ENCODE measurements around the gene LIMK1.
"Not testable (repeated sequence)": the region's sequence is repeated elsewhere in the genome, so short reads cannot be mapped to it uniquely, and the experiment has no call there.

The LIMK1 gene

DNA sequence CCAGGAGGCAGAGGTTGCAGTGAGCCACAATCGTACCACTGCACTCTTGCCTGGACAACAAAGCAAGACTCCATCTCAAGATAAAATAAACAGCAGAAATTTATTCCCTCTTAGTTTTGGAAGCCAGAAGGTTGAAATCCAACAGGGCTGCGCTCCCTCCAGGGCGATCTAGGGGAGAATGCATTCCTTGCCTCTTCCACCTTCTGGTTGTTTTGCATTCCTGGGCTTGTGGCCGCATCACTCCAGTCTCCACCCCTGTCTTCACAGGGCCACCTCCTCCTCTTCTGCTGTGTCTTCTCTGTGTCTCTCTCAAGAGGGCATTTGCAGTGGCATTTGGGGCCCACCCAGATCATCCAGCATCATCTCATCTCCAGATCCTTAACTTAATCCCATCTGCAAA is 36.2 kb downstream of the LIMK1 start:
- Mint-ChIP-seq H3K9me3 (no peaks in the 10 kb centered on the region), H3K4me3 (no peak overlapping the region), H3K4me1 (no peaks in the 10 kb centered on the region), H3K27ac (no peak overlapping the region), H3K36me3 (peaks cover 48% of the 10 kb centered on the region)
- ATAC-seq (no peak), DNase-seq (ENCODE audit: low spot score in 2 of 2) (no peak)

DNA sequence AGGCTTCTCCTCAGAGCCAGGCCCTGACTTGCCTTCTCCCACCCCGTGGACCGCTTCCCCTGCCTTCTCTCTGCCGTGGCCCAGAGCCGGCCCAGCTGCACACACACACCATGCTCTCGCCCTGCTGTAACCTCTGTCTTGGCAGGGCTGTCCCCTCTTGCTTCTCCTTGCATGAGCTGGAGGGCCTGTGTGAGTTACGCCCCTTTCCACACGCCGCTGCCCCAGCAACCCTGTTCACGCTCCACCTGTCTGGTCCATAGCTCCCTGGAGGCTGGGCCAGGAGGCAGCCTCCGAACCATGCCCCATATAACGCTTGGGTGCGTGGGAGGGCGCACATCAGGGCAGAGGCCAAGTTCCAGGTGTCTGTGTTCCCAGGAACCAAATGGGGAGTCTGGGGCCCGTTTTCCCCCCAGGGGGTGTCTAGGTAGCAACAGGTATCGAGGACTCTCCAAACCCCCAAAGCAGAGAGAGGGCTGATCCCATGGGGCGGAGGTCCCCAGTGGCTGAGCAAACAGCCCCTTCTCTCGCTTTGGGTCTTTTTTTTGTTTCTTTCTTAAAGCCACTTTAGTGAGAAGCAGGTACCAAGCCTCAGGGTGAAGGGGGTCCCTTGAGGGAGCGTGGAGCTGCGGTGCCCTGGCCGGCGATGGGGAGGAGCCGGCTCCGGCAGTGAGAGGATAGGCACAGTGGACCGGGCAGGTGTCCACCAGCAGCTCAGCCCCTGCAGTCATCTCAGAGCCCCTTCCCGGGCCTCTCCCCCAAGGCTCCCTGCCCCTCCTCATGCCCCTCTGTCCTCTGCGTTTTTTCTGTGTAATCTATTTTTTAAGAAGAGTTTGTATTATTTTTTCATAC is 38.0 kb downstream of the LIMK1 start:
- no peak for ATAC-seq
- no peak for DNase-seq (ENCODE audit: low spot score in 2 of 2)
- Mint-ChIP-seq H3K4me1 (no peaks in the 10 kb centered on the region), H3K4me3 (no peak overlapping the region), H3K9me3 (no peaks in the 10 kb centered on the region), H3K36me3 (peaks cover 41% of the 10 kb centered on the region), H3K27ac (peak overlapping the region; percentile 67)

DNA sequence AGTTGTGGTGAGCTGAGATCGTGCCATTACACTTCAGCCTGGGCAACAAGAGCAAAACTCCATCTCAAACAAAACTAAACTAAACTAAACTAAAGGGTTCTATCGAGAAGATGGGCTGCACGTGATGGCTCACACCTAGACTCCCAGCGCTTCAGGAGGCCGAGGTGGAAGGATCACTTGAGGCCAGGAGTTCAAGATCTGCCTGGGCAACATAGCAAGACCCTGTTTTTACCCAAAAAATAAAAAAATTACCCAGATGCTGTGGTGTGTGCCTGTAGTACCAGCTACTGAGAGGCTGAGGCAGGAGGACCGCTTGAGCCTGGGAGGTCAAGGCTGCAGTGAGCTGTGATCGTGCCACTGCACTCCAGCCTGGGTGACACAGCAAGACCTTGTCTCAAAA is 40.3 kb downstream of the LIMK1 start:
- DNase-seq (ENCODE audit: low spot score in 2 of 2); H3K27ac Mint-ChIP-seq; H3K4me3 Mint-ChIP-seq; H3K9me3 Mint-ChIP-seq; H3K4me1 Mint-ChIP-seq; ATAC-seq: not testable (repeated sequence)
- peaks cover 18% of the 10 kb centered on the region for H3K36me3 Mint-ChIP-seq

DNA sequence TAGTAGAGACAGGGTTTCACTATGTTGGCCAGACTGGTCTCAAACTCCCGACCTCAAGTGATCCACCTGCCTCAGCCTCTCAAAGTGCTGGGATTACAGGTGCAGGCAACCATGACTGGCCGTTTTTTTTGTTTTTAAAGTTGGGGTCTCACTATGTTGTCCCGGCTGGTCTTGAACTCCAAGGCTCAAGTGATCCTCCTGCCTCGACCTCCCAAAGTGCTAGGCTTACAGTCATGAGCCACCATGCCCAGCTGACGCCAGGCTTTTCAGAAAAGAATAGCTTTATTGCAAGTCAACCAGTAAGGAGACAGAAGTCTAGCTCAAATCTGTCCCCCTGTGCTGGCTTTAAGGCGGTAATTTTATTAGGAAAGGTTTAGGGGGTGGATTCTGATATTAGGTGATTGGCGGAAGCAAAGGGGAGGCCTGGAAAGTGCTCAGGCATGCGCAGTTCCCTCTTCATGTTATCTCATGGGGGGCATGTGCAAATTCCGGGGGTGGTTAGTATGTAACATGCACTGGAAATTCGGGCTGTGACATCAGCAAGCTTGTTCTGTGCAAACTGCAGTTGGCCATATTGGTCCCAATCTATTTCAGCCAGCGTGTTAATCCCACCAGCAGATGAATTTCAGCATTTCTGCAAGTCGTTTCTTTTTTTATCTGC is 42.7 kb downstream of the LIMK1 start:
- no peaks in the 10 kb centered on the region for H3K9me3 Mint-ChIP-seq
- H3K4me1 Mint-ChIP-seq: no peaks in the 10 kb centered on the region
- no peak overlapping the region for H3K4me3 Mint-ChIP-seq
- H3K36me3 Mint-ChIP-seq: peaks cover 7% of the 10 kb centered on the region
- no peak for ATAC-seq
- H3K27ac Mint-ChIP-seq: no peak overlapping the region
- DNase-seq (ENCODE audit: low spot score in 2 of 2): no peak

DNA sequence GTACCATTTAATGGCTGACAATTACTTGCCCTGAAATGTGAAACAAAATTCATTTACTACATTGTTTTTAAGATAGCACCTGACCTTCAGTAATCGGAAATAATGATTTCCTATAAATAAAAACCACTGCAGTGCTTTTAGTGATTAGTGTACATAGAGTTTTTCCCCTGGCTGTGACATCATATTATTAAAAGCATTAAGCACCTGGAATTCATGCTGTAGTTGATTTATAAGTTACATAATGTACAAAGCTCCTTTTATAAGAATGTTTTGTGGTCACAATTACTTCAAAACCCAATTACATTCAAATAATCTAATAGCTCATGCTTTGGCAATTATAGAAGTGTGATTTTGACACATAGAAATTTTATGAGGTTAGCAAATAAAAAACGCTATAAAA is 46.3 kb downstream of the LIMK1 start:
- DNase-seq (ENCODE audit: low spot score in 2 of 2) (no peak), ATAC-seq (no peak)
- H3K9me3 Mint-ChIP-seq: no peaks in the 10 kb centered on the region
- H3K4me1 Mint-ChIP-seq: no peaks in the 10 kb centered on the region
- no peak overlapping the region for H3K27ac Mint-ChIP-seq
- H3K4me3 Mint-ChIP-seq: no peak overlapping the region
- no peaks in the 10 kb centered on the region for H3K36me3 Mint-ChIP-seq

DNA sequence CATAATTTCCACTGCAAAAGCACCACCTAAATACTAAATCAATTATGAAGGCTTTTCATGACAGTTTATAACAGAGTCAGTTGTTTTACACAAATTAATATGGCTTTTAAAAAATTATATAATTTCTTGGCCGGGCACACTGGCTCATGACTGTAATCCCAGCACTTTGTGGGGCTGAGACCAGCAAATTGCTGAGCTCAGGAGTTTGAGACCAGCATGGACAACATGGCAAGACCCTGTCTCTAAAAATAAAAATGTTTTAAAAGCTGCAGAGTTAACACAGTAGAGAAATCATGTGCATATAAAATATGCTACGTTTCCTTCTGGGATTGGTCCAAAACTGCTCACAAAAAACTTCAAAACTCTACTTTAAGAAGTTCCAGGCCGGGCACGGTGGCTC is 46.9 kb downstream of the LIMK1 start:
- ATAC-seq: no peak
- H3K4me3 Mint-ChIP-seq: no peak overlapping the region
- no peak overlapping the region for H3K27ac Mint-ChIP-seq

DNA sequence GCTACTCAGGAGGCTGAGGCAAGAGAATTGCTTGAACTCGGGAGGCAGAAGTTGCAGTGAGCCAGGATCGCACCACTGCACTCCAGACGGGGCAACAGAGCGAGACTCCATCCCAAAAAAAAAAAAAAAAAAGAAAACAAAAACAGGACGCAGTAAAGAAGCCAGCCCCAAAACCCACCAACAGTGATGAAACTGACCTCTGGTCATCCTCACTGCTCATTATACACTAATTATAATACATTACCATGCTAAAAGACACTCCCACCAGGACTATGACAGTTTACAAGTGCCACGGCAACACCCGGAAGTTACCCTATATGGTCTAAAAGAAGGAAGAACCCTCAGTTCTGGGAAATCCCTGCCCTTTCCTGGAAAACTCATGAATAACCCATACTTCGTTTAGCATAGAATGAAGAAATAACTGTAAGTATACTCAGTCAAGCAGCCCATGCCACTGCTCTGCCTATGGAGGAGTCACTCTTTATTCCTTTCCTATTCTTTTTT is 50.6 kb downstream of the LIMK1 start:
- Mint-ChIP-seq H3K27ac (peak overlapping the region; percentile 20), H3K36me3 (no peaks in the 10 kb centered on the region), H3K4me1 (no peaks in the 10 kb centered on the region), H3K4me3 (no peak overlapping the region), H3K9me3 (no peaks in the 10 kb centered on the region)
- DNase-seq (ENCODE audit: low spot score in 2 of 2) (no peak), ATAC-seq (peak; percentile 57)

More for the DNA sequence above, 46.9 kb downstream of the LIMK1 start:
- Mint-ChIP-seq H3K4me1 (no peaks in the 10 kb centered on the region), H3K9me3 (no peaks in the 10 kb centered on the region), H3K36me3 (no peaks in the 10 kb centered on the region)
- no peak for DNase-seq (ENCODE audit: low spot score in 2 of 2)

DNA sequence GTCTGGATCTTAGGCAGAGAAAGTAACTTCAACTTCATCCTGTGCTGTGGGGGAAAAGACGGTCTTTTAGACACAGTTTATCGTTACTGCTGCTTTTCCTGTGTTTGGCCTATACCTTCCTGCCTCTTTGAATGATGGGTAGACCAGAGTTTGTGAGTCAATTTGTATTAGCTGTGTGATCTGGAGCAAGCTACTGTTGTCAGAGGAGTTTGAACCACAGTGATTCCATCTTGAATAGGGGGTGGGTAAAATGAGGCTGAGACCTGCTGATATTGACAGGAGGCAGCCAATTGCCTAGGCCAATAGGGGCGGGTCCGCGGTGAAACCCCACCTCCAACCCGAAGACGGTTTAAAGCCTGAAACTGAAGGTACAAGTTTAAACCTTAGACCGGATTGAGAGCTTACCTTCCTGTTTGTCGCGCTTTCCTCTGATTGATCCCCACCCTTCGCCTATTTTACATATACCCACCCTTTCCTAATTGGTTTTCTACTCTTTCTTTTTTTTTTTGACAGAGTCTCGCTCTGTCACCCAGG is 54.8 kb downstream of the LIMK1 start:
- no peak for DNase-seq (ENCODE audit: low spot score in 2 of 2)
- Mint-ChIP-seq H3K4me1 (no peaks in the 10 kb centered on the region), H3K4me3 (no peak overlapping the region), H3K9me3 (no peaks in the 10 kb centered on the region), H3K27ac (no peak overlapping the region), H3K36me3 (no peaks in the 10 kb centered on the region)
- ATAC-seq: no peak

DNA sequence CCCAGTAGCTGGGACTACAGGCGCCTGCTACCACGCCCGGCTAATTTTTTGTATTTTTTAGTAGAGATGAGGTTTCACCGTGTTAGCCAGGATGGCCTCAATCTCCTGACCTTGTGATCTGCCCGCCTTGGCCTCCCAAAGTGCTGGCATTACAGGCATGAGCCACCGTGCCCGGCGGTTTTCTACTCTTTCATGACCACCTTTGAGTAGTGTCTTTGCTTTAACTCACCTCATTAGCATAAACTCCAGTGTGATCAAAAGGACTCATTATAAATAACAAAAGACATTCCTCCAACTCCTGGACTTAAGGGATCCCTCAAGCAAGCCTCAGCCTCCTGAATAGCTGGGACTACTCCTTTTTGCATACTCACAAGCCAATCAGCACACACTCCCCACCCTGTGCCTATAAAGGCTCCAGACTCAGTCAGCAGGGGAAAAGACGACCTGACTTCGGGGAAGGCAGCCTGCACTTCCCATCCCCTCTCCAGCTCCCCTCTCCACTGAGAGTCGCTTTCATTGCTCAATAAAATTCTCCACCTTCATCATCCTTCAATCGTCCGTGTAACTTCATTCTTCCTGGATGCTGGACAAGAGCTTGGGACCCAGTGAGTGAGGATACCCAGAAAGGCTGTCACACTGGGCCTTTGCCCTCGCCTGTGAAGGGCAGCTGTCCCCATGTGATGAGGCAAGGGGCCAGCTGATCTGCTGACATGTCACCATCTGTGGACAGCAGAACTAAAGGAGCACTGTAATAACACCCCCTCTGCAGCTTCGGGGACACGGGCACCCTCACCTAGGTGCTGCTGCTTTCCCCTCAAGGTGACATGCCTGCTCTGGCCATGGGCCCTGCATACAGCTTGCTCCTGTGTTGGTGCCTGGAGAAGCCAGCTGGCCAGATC is 55.6 kb downstream of the LIMK1 start:
- ATAC-seq (no peak), DNase-seq (ENCODE audit: low spot score in 2 of 2) (no peak)
- Mint-ChIP-seq H3K4me1 (no peaks in the 10 kb centered on the region), H3K27ac (no peak overlapping the region), H3K4me3 (no peak overlapping the region), H3K9me3 (no peaks in the 10 kb centered on the region), H3K36me3 (no peaks in the 10 kb centered on the region)

DNA sequence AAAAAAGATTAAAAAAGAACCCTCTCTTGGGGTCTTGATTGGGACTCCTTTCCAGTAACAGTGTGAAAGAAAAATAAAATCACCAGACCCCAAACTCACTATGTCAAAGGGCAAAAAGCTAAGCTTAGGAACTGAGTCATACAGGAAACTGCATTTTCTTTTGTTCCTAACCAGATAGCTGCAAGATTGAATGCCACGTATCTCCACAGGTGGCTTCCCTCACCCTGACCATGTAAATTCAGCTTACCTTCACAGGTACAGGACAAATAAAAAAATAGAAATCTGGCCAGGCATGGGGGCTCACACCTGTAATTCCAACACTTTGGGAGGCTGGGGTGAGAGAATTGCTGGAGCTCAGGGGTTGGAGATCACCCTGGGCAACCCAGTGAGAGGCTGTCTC is 58.1 kb downstream of the LIMK1 start:
- H3K4me1 Mint-ChIP-seq: no peaks in the 10 kb centered on the region
- no peak for DNase-seq (ENCODE audit: low spot score in 2 of 2)
- H3K36me3 Mint-ChIP-seq: no peaks in the 10 kb centered on the region
- no peaks in the 10 kb centered on the region for H3K9me3 Mint-ChIP-seq
- H3K4me3 Mint-ChIP-seq: no peak overlapping the region
- peak; percentile 48 for ATAC-seq
- no peak overlapping the region for H3K27ac Mint-ChIP-seq

DNA sequence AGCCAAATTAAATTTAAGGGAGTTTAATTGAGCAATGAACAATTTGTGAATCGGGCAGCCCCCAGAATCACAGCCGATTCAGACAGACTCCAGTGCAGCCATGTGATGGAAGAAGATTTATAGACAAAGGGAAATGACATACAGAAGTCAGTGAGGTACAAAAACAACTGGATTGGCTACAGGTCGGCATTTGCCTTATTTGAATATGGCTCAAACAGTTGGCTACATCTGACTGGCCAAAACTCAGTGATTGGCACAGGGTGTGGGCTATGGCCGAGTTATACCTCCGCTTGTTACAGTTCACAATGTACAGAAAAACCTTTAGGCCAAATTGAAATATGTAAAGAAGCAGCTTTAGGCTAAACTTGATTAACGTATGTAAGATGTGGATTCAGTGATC is 59.8 kb downstream of the LIMK1 start:
- H3K4me3 Mint-ChIP-seq: no peak overlapping the region

DNA sequence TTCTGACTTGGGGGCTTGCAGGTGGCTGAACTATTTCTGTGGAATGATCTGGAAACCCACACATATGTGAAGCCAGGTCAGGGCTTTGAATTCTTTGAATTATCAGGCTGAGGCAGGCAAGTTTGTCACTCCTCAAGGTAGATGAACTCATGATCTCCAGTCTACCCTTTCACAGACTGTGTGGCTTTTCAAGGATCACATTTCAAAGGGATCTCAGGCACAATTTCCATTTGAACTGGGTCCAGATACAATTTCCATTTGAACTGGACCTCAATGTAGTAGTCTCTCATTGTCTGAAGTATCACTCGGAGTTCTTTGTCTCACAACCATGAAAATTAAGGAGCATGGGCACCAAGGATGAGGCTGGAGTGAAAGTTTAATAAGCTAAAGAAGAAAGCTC is 64.9 kb downstream of the LIMK1 start:
- Mint-ChIP-seq H3K36me3 (no peaks in the 10 kb centered on the region), H3K27ac (no peak overlapping the region)
- no peak for ATAC-seq

More for the DNA sequence above, 59.8 kb downstream of the LIMK1 start:
- no peak overlapping the region for H3K27ac Mint-ChIP-seq
- no peaks in the 10 kb centered on the region for H3K4me1 Mint-ChIP-seq
- DNase-seq (ENCODE audit: low spot score in 2 of 2): no peak
- ATAC-seq: no peak
- H3K36me3 Mint-ChIP-seq: no peaks in the 10 kb centered on the region
- H3K9me3 Mint-ChIP-seq: no peaks in the 10 kb centered on the region

DNA sequence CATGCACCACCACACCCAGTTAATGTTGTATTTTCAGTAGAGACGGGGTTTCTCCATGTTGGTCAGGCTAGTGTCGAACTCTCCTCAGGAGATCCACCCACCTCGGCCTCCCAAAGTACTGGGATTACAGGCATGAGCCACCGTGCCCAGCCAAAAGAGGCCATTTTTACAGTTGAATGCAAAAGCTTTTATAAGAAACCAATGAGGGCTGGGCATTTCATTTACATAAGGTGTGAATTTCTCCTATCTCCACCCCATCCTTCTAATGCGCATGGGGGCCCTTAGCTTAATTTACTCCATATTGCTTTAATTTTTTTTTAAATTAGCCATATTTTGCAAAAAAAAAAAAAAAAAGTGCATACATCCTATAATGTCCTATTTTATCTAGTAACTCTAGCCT is 65.5 kb downstream of the LIMK1 start:
- ATAC-seq: no peak

More for the DNA sequence above, 64.9 kb downstream of the LIMK1 start:
- no peak for DNase-seq (ENCODE audit: low spot score in 2 of 2)
- no peaks in the 10 kb centered on the region for H3K4me1 Mint-ChIP-seq
- H3K4me3 Mint-ChIP-seq: no peak overlapping the region
- no peaks in the 10 kb centered on the region for H3K9me3 Mint-ChIP-seq

DNA sequence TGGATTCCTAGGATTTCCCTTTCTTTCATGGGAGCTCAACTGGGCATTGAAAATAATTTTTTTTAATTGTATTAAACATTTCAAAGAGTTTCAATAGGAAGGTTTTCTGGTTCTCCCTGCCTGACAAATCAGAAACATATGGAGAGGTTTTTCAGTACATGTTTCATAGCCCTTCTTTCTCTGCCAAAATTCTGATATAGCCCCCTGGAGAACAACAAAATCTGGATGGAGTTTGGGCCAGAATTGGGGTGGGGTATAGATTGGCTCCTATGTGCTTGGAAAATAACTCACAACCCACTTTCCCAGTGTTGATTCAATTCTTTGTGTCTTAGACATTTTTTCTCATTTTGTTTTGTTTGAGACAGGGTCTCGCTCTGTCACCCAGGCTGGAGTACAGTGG is 66.0 kb downstream of the LIMK1 start:
- H3K9me3 Mint-ChIP-seq: no peaks in the 10 kb centered on the region
- no peak for ATAC-seq
- no peaks in the 10 kb centered on the region for H3K4me1 Mint-ChIP-seq
- no peak overlapping the region for H3K4me3 Mint-ChIP-seq
- H3K36me3 Mint-ChIP-seq: no peaks in the 10 kb centered on the region
- H3K27ac Mint-ChIP-seq: no peak overlapping the region
- DNase-seq (ENCODE audit: low spot score in 2 of 2): no peak

More for the DNA sequence above, 65.5 kb downstream of the LIMK1 start:
- DNase-seq (ENCODE audit: low spot score in 2 of 2): no peak
- no peaks in the 10 kb centered on the region for H3K4me1 Mint-ChIP-seq
- no peaks in the 10 kb centered on the region for H3K9me3 Mint-ChIP-seq
- H3K36me3 Mint-ChIP-seq: no peaks in the 10 kb centered on the region
- H3K27ac Mint-ChIP-seq: no peak overlapping the region
- H3K4me3 Mint-ChIP-seq: no peak overlapping the region

DNA sequence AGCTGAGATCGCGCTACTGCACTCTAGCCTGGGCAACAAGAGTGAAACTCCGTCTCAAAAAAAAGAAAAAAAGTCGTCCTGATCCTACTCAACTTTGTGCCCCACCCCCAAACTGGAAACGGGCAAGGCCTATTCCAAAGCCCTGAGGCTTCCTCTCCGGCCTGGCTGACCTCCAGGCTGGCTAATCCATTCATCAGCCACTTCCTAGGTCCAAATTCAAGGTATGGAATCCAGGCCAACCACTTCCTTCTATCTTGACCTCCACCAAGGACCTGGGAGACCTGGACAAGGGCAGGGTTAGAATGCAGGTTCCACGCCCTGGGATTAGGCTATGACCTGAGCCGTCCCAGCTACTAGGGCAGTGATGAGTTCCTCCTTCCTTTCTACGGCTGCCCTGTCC is 70.1 kb downstream of the LIMK1 start:
- H3K4me1 Mint-ChIP-seq: no peaks in the 10 kb centered on the region
- H3K36me3 Mint-ChIP-seq: no peaks in the 10 kb centered on the region
- ATAC-seq (no peak), DNase-seq (ENCODE audit: low spot score in 2 of 2) (no peak)
- H3K27ac Mint-ChIP-seq: no peak overlapping the region
- H3K4me3 Mint-ChIP-seq: no peak overlapping the region
- H3K9me3 Mint-ChIP-seq: no peaks in the 10 kb centered on the region

Measured in stimulated activated effector memory CD8-positive, alpha-beta T cell treated with anti-CD3 and anti-CD28 coated beads, Interleukin-12 subunit alpha, Interleukin-12 subunit beta, amount 100 ng/mL, for 72 hours (primary cell).